SK-N-SH (cell line): ENCODE data around the gene BSCL2. TPM values are rescaled to one million over a fixed set of nuclear protein-coding genes. Genes with fewer than 3 reads are reported as not detected.

Experiments
- CTCF ChIA-PET: fragments of 300-600, 350-600 bp; formaldehyde crosslinking; extraction: SDS; loops from one replicate; lab custom pipeline; 2021; lab: Yijun Ruan, JAX
- POLR2A ChIA-PET: fragments of 350-600 bp; sonication (Branson Sonifier 250); formaldehyde crosslinking; extraction: SDS; loops from one replicate; lab custom pipeline; 2020; ENCODE audit warnings: antibody characterized with exemption, inconsistent platforms; lab: Yijun Ruan, JAX
- DNase-seq: peaks from one replicate; pipeline ENCODE4 v3.0.0; 2012
- H2AFZ ChIP-seq: fragments of 200-600 bp; sonication (generic); 2 replicates; pipeline ENCODE4 v1.8.1; 2016; ENCODE audit warnings: antibody characterized with exemption, mild to moderate bottlenecking, low read depth
- H3F3A ChIP-seq: fragments of 200-600 bp; sonication (generic); replicated peaks from 2 replicates; pipeline ENCODE3; 2016; ENCODE audit warnings: antibody characterized with exemption, mild to moderate bottlenecking; ENCODE audit not compliant: insufficient read depth
- H3K27ac ChIP-seq, 2 experiments: fragments of 200-500 bp in 1 of 2; fragments of 200-600 bp in 1 of 2; sonication (Bioruptor generic) in 1 of 2; sonication (generic), shearing (Covaris generic) in 1 of 2; 2 replicates each; pipeline versions ENCODE4 v1.5.1 to v1.6.1; 2014 to 2016; ENCODE audit warnings: low read depth in 2 of 2, inconsistent platforms in 1 of 2, low read length in 1 of 2, mild to moderate bottlenecking in 1 of 2, mixed read lengths in 1 of 2
- H3K27me3 ChIP-seq: fragments of 200-600 bp; sonication (generic), shearing (Covaris generic); 2 replicates; pipeline ENCODE4 v1.6.1; 2016; ENCODE audit warnings: mixed run types; ENCODE audit not compliant: insufficient read depth
- H3K36me3 ChIP-seq, 2 experiments: fragments of 200-500 bp in 1 of 2; fragments of 200-600 bp in 1 of 2; sonication (Bioruptor generic) in 1 of 2; sonication (generic) in 1 of 2; replicated peaks in 1 of 2; 2 replicates each; pipeline versions ENCODE3 to v1.5.1; 2014 to 2016; ENCODE audit warnings: low read length in 1 of 2, mild to moderate bottlenecking in 1 of 2; ENCODE audit not compliant: insufficient read depth in 2 of 2, control insufficient read depth in 1 of 2
- H3K4me1 ChIP-seq, 2 experiments: fragments of 200-500 bp in 1 of 2; fragments of 200-600 bp in 1 of 2; sonication (Bioruptor generic) in 1 of 2; sonication (generic), shearing (Covaris generic) in 1 of 2; 2 replicates each; pipeline versions ENCODE4 v1.5.1 to v1.6.1; 2014 to 2016; ENCODE audit warnings: low read depth in 1 of 2, low read length in 1 of 2, mixed run types in 1 of 2; ENCODE audit not compliant: insufficient read depth in 2 of 2, control insufficient read depth in 1 of 2
- H3K4me2 ChIP-seq: fragments of 200-600 bp; sonication (generic), shearing (Covaris generic); 2 replicates; pipeline ENCODE4 v1.6.1; 2017; ENCODE audit warnings: mixed run types
- H3K4me3 ChIP-seq, 2 experiments: fragments of 200-500 bp in 1 of 2; fragments of 200-600 bp in 1 of 2; sonication (Bioruptor generic) in 1 of 2; sonication (generic), shearing (Covaris generic) in 1 of 2; 2 replicates each; pipeline versions ENCODE4 v1.5.1 to v1.8.1; 2014 to 2016; ENCODE audit warnings: low read depth in 2 of 2, inconsistent platforms in 1 of 2, low read length in 1 of 2, mild to moderate bottlenecking in 1 of 2, mixed read lengths in 1 of 2, moderate library complexity in 1 of 2
- H3K79me2 ChIP-seq: fragments of 200-600 bp; sonication (generic); 2 replicates; pipeline ENCODE4 v1.8.1; 2017; ENCODE audit warnings: mild to moderate bottlenecking; ENCODE audit not compliant: insufficient read depth
- H3K9ac ChIP-seq: fragments of 200-600 bp; sonication (generic); 2 replicates; pipeline ENCODE4 v1.6.1; 2017; ENCODE audit warnings: mixed run types
- H3K9me2 ChIP-seq: fragments of 200-600 bp; sonication (generic); 2 replicates; pipeline ENCODE4 v1.6.1; 2017; ENCODE audit warnings: mixed run types
- H3K9me3 ChIP-seq: fragments of 200-600 bp; sonication (generic); 2 replicates; pipeline ENCODE4 v1.6.1; 2017; ENCODE audit warnings: mixed run types, mild to moderate bottlenecking, moderate library complexity
- H4K20me1 ChIP-seq: fragments of 200-600 bp; sonication (generic); 2 replicates; pipeline ENCODE4 v1.6.1; 2017; ENCODE audit warnings: mild to moderate bottlenecking, mixed run types; ENCODE audit not compliant: insufficient read depth
- CHD2 ChIP-seq: fragments of 150-350 bp; IDR thresholded peaks from 2 replicates; pipeline ENCODE4 v1.6.1; 2018; ENCODE audit warnings: low read length; ENCODE audit not compliant: partially characterized antibody
- ELF1 ChIP-seq: IDR thresholded peaks from 2 replicates; pipeline ENCODE4 v1.4.0; 2012
- EP300 ChIP-seq, 2 experiments: IDR thresholded peaks; 2 replicates each; pipeline versions ENCODE4 v1.4.0 to v1.6.1; 2012; ENCODE audit warnings: borderline replicate concordance in 1 of 2, low read depth in 1 of 2, low read length in 1 of 2
- FOSL2 ChIP-seq: IDR thresholded peaks from 2 replicates; pipeline ENCODE4 v1.4.0; 2012; ENCODE audit warnings: low read depth, mild to moderate bottlenecking, moderate library complexity, borderline replicate concordance
- FOXJ3 ChIP-seq: sonication (generic); formaldehyde crosslinking; IDR thresholded peaks from 2 replicates; pipeline ENCODE4 v1.5.1; 2020; ENCODE audit warnings: mild to moderate bottlenecking, missing genetic modification reagents
- FOXM1 ChIP-seq: IDR thresholded peaks from 2 replicates; pipeline ENCODE4 v1.4.0; 2012; ENCODE audit warnings: low read depth, mild to moderate bottlenecking
- GABPA ChIP-seq: IDR thresholded peaks from 2 replicates; pipeline ENCODE4 v1.4.0; 2012; ENCODE audit warnings: low read depth, mild to moderate bottlenecking
- GATA2 ChIP-seq: sonication (generic); formaldehyde crosslinking; IDR thresholded peaks from 2 replicates; pipeline ENCODE4 v1.5.0; 2020; ENCODE audit warnings: mild to moderate bottlenecking, missing genetic modification reagents
- JUND ChIP-seq: IDR thresholded peaks from 2 replicates; pipeline ENCODE4 v1.4.0; 2012
- MEF2A ChIP-seq: IDR thresholded peaks from 2 replicates; pipeline ENCODE4 v1.4.0; 2012; ENCODE audit warnings: low read depth, borderline replicate concordance
- MXI1 ChIP-seq: IDR thresholded peaks from 2 replicates; pipeline ENCODE4 v1.6.1; 2012; ENCODE audit warnings: mild to moderate bottlenecking, low read depth, low read length, improper control_type of control experiment
- NRF1 ChIP-seq: IDR thresholded peaks from 2 replicates; pipeline ENCODE4 v1.6.1; 2012; ENCODE audit warnings: low read depth, mild to moderate bottlenecking, low read length
- POLR2AphosphoS5 ChIP-seq: IDR thresholded peaks from 2 replicates; pipeline ENCODE4 v1.6.1; 2012; ENCODE audit warnings: low read depth, low read length
- RAD21 ChIP-seq: IDR thresholded peaks from 2 replicates; pipeline ENCODE4 v1.6.1; 2012; ENCODE audit warnings: mild to moderate bottlenecking, low read length
- RCOR1 ChIP-seq: fragments of 150-350 bp; IDR thresholded peaks from 2 replicates; pipeline ENCODE4 v1.6.1; 2017; ENCODE audit warnings: antibody characterized with exemption, low read length
- RFX5 ChIP-seq: IDR thresholded peaks from 2 replicates; pipeline ENCODE4 v1.6.1; 2012; ENCODE audit warnings: mild to moderate bottlenecking, improper control_type of control experiment, low read length
- RXRA ChIP-seq: IDR thresholded peaks from 2 replicates; pipeline ENCODE4 v1.4.0; 2012; ENCODE audit warnings: low read depth, mild to moderate bottlenecking, borderline replicate concordance
- SIN3A ChIP-seq: IDR thresholded peaks from 2 replicates; pipeline ENCODE4 v1.6.1; 2012; ENCODE audit warnings: low read depth, mild to moderate bottlenecking, low read length, moderate library complexity, borderline replicate concordance
- SMC3 ChIP-seq: IDR thresholded peaks from 2 replicates; pipeline ENCODE4 v1.6.1; 2012; ENCODE audit warnings: low read depth, low read length, improper control_type of control experiment
- TAF1 ChIP-seq: IDR thresholded peaks from 2 replicates; pipeline ENCODE4 v1.6.1; 2012; ENCODE audit warnings: low read depth, mild to moderate bottlenecking, low read length, moderate library complexity, borderline replicate concordance
- TCF12 ChIP-seq: IDR thresholded peaks from 2 replicates; pipeline ENCODE4 v1.4.0; 2012
- TEAD4 ChIP-seq: IDR thresholded peaks from 2 replicates; pipeline ENCODE4 v1.4.0; 2012; ENCODE audit warnings: mild to moderate bottlenecking, borderline replicate concordance; ENCODE audit not compliant: insufficient read depth
- YY1 ChIP-seq: IDR thresholded peaks from 2 replicates; pipeline ENCODE4 v1.4.0; 2012; ENCODE audit warnings: low read depth, mild to moderate bottlenecking
- WGBS: methylation state at CpG from one replicate; pipeline ENCODE4 v1.1.6; 2017; ENCODE audit warnings: low lambda C conversion rate; 5-methylcytosine and 5-hydroxymethylcytosine counted together
- polyA plus RNA-seq, 3 experiments: library from polyadenylated mRNA; depleted of rRNA; stranded (reverse); fragments of >200 nt; gene quantifications; 2 replicates each; pipeline ENCODE4 v1.2.3, GENCODE V29; 2012
- TF ChIP-seq, protein P1 (sequence below): IDR thresholded peaks from 2 replicates; pipeline ENCODE4 v1.4.0; 2012; ENCODE audit warnings: low read depth, borderline replicate concordance
- TF ChIP-seq, protein P2 (sequence below): IDR thresholded peaks from 2 replicates; pipeline ENCODE4 v1.6.1; 2012; ENCODE audit warnings: mild to moderate bottlenecking, low read depth, low read length, moderate library complexity
- TF ChIP-seq, protein P3 (sequence below): IDR thresholded peaks from 2 replicates; pipeline ENCODE4; 2012

Gene BSCL2
- polyA plus RNA-seq, 1 of the 3 experiments (the other 2 are of a cell fraction), result 81.5 TPM

DNA sequence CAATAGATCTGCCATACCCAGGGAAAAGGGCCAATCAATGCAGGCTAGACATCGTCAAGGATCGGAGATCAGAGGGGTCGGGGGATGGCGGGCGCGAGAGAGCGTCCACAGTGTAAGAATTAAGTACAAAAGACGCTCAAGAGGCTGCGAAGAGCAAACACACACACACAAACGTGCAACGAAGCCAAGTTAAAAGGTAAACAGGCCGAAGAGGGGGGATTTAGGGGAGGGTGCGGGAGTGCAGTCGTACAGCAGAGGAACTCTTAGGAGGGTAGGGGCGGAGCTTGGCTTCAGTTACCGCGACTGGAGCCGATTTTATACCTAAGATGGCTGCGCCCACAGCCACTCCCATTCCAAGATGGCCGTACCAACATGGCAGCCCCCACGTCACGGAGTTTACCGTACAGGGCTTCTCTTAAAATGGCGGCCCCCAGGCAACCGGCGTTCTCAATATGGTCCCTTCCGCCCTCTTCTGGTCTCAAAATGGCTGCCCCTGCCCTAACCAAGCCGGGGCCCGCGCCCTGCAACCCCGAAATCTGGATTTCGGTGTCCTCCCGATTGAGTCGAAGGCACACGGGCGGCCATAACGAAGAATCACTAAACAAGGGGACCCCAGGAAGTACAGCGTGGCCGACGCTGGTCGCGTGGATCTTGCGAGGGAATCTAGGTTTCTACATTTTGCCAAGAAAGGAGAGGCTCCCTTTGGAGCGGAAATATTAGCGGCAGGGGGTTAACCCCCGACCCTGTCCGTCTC is 2.2 kb upstream of the BSCL2 start:
- no peaks in the 10 kb centered on the region for H4K20me1 ChIP-seq
- peak; percentile 89 for DNase-seq
- no peaks in the 10 kb centered on the region for H3K9me2 ChIP-seq
- peak overlapping the region; percentile 70 for H3K9ac ChIP-seq
- peaks cover 54% of the 10 kb centered on the region for H3F3A ChIP-seq
- peaks cover 10% of the 10 kb centered on the region; the same call in 1 of the 2 replicates for H3K79me2 ChIP-seq
- WGBS, result 31% methylated on average over 26 of the region's 47 CpGs
- no peaks in the 10 kb centered on the region for H3K27me3 ChIP-seq
- CTCF ChIA-PET, result interaction anchor here (0.8 to 6.6 kb wide), 5 partner anchors 15 to 175 kb away, joined by 3 to 48 read pairs (median 3); no protein-coding TSS in a partner anchor
- POLR2A ChIA-PET, result interaction anchor here (0.6 to 4.0 kb wide), 10 partner anchors 16 to 180 kb away, joined by 3 to 24 read pairs (median 4); partner anchors contain the start of genes C11orf98, CSKMT, HNRNPUL2 and LBHD1
- peak overlapping the region; percentile 85 to 94 for H3K27ac ChIP-seq
- H3K36me3 ChIP-seq, result peaks cover 35 to 41% of the 10 kb centered on the region in 2 experiments
- H3K4me2 ChIP-seq, result peak overlapping the region; percentile 81
- H3K4me1 ChIP-seq, result peaks cover 22 to 45% of the 10 kb centered on the region in 2 experiments; a peak in 3 of 4 replicates
- no peaks in the 10 kb centered on the region for H3K9me3 ChIP-seq
- TF ChIP-seq, protein P1, sequence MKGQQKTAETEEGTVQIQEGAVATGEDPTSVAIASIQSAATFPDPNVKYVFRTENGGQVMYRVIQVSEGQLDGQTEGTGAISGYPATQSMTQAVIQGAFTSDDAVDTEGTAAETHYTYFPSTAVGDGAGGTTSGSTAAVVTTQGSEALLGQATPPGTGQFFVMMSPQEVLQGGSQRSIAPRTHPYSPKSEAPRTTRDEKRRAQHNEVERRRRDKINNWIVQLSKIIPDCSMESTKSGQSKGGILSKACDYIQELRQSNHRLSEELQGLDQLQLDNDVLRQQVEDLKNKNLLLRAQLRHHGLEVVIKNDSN, result peak; percentile 37; the same call in 1 of the 2 replicates
- TF ChIP-seq CHD2 (peak; percentile 85), MEF2A (no peak), TCF12 (peak; percentile 14; the same call in 1 of the 2 replicates), TEAD4 (peak; percentile 95), ELF1 (peak; percentile 82), SMC3 (no peak), TAF1 (peak; percentile 78; the same call in 1 of the 2 replicates), RXRA (no peak), NRF1 (no peak), FOXJ3 (CRISPR knock-in tag) (no peak; the same call in 1 of the 2 replicates), GABPA (peak; percentile 72), POLR2AphosphoS5 (peak; percentile 89), RAD21 (no peak), JUND (peak; percentile 56; the same call in 1 of the 2 replicates), SIN3A (0 out of 2 replicates have a peak, but pooled peaks have one; percentile 62), RCOR1 (peak; percentile 27), FOSL2 (no peak), GATA2 (no peak), FOXM1 (no peak), YY1 (peak; percentile 100), MXI1 (0 out of 2 replicates have a peak, but pooled peaks have one; percentile 3), RFX5 (no peak), EP300 (IDR thresholded peaks at IDR 0.05; ENCODE audit: borderline replicate concordance in 1 of 2, low read depth in 1 of 2, low read length in 1 of 2) (peak in 1 of 2 experiments; percentile 24; a peak in 1 of 4 replicates)
- TF ChIP-seq, protein P2, sequence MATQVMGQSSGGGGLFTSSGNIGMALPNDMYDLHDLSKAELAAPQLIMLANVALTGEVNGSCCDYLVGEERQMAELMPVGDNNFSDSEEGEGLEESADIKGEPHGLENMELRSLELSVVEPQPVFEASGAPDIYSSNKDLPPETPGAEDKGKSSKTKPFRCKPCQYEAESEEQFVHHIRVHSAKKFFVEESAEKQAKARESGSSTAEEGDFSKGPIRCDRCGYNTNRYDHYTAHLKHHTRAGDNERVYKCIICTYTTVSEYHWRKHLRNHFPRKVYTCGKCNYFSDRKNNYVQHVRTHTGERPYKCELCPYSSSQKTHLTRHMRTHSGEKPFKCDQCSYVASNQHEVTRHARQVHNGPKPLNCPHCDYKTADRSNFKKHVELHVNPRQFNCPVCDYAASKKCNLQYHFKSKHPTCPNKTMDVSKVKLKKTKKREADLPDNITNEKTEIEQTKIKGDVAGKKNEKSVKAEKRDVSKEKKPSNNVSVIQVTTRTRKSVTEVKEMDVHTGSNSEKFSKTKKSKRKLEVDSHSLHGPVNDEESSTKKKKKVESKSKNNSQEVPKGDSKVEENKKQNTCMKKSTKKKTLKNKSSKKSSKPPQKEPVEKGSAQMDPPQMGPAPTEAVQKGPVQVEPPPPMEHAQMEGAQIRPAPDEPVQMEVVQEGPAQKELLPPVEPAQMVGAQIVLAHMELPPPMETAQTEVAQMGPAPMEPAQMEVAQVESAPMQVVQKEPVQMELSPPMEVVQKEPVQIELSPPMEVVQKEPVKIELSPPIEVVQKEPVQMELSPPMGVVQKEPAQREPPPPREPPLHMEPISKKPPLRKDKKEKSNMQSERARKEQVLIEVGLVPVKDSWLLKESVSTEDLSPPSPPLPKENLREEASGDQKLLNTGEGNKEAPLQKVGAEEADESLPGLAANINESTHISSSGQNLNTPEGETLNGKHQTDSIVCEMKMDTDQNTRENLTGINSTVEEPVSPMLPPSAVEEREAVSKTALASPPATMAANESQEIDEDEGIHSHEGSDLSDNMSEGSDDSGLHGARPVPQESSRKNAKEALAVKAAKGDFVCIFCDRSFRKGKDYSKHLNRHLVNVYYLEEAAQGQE, result no peak
- TF ChIP-seq, protein P3, sequence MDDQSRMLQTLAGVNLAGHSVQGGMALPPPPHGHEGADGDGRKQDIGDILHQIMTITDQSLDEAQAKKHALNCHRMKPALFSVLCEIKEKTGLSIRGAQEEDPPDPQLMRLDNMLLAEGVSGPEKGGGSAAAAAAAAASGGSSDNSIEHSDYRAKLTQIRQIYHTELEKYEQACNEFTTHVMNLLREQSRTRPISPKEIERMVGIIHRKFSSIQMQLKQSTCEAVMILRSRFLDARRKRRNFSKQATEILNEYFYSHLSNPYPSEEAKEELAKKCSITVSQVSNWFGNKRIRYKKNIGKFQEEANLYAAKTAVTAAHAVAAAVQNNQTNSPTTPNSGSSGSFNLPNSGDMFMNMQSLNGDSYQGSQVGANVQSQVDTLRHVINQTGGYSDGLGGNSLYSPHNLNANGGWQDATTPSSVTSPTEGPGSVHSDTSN, result peak; percentile 45; the same call in 1 of the 2 replicates
- H2AFZ ChIP-seq, result peak overlapping the region; percentile 93
- H3K4me3 ChIP-seq, result peak overlapping the region; percentile 48 to 59
